ENCODE results near the gene NDUFC1.

GRCh38 chr4:139331185-139331584, 28.9 kb upstream of the NDUFC1 start:
- TF ChIP-seq CSRNP3 (CRISPR knock-in tag; IDR thresholded peaks at IDR 0.05) = no peak
- TF ChIP-seq ZNF8 (CRISPR knock-in tag; IDR thresholded peaks at IDR 0.05) = no peak
- no peak for TF ChIP-seq PATZ1 (CRISPR knock-in tag; IDR thresholded peaks at IDR 0.05; ENCODE audit: borderline replicate concordance)
- TF ChIP-seq OSR1 (CRISPR knock-in tag; IDR thresholded peaks at IDR 0.05) = no peak
- TF ChIP-seq POU6F1 (CRISPR knock-in tag; IDR thresholded peaks at IDR 0.05; ENCODE audit: borderline replicate concordance, low read depth) = no peak
- TF ChIP-seq ARNTL (CRISPR knock-in tag; IDR thresholded peaks at IDR 0.05; ENCODE audit: borderline replicate concordance, low read depth) = no peak
- TF ChIP-seq ISL1 (CRISPR knock-in tag; IDR thresholded peaks at IDR 0.05) = no peak
- no peak for TF ChIP-seq TOX (CRISPR knock-in tag; IDR thresholded peaks at IDR 0.05; ENCODE audit: borderline replicate concordance)
- no peak for TF ChIP-seq RARB (CRISPR knock-in tag; IDR thresholded peaks at IDR 0.05)
